NCI-H2081 (cell line): ENCODE measurements around the gene LBHD2.

Source experiments
- DNase-seq, 2 experiments: peaks; one replicate each; lab custom pipeline; 2025; lab: John Stamatoyannopoulos, UW

LBHD2 gene

GRCh38 chr14:103068351-103069073, 15.5 kb upstream of the LBHD2 start:
- DNase-seq = no peak

GRCh38 chr14:103070263-103070885, 13.6 kb upstream of the LBHD2 start:
- DNase-seq = no peak

- DNase-seq = no peak
Measured at GRCh38 chr14:103070971-103071542, 13.0 kb upstream of the LBHD2 start.

- no peak for DNase-seq
Measured at GRCh38 chr14:103071544-103072251, 12.3 kb upstream of the LBHD2 start.

- no peak for DNase-seq
Measured at GRCh38 chr14:103072595-103073366, 11.2 kb upstream of the LBHD2 start.

GRCh38 chr14:103073367-103073875, 10.6 kb upstream of the LBHD2 start:
- no peak for DNase-seq

- no peak for DNase-seq
Measured at GRCh38 chr14:103073876-103074728, 9.9 kb upstream of the LBHD2 start.

GRCh38 chr14:103074729-103075367, 9.2 kb upstream of the LBHD2 start:
- DNase-seq = no peak

- DNase-seq = peak; percentile 81 to 84
Measured at GRCh38 chr14:103078420-103078749, 5.6 kb upstream of the LBHD2 start.

- DNase-seq = no peak
Measured at GRCh38 chr14:103078860-103079587, 5.0 kb upstream of the LBHD2 start.

- DNase-seq = no peak
Measured at GRCh38 chr14:103081951-103082350, 2.1 kb upstream of the LBHD2 start.

GRCh38 chr14:103085106-103086091, 1.4 kb downstream of the LBHD2 start:
- no peak for DNase-seq

- DNase-seq = no peak
Measured at GRCh38 chr14:103086771-103087342, 2.8 kb downstream of the LBHD2 start.

GRCh38 chr14:103087343-103087835, 3.4 kb downstream of the LBHD2 start:
- DNase-seq = no peak

GRCh38 chr14:103088921-103089320, 4.9 kb downstream of the LBHD2 start:
- DNase-seq = no peak

- DNase-seq = no peak
Measured at GRCh38 chr14:103089386-103090335, 5.7 kb downstream of the LBHD2 start.
